HAP-1 (cell line): ENCODE measurements around the gene FNDC3B.

Experiments
- DNase-seq, 2 experiments: peaks; one replicate each; pipeline ENCODE4 v3.0.0-alpha.2; 2016 to 2020; ENCODE audit warnings: low spot score in 2 of 2
- H3K27me3 ChIP-seq: fragments of 250-450 bp; sonication (Bioruptor Pico); 2 replicates; pipeline ENCODE4 v1.5.1; 2020; ENCODE audit warnings: low read depth, mild to moderate bottlenecking, moderate library complexity
- H3K36me3 ChIP-seq: fragments of 250-450 bp; sonication (Bioruptor Pico); replicated peaks from 2 replicates; pipeline ENCODE4 v1.5.1; 2020; ENCODE audit warnings: mild to moderate bottlenecking
- H3K4me1 ChIP-seq: fragments of 250-450 bp; sonication (Bioruptor Pico); 2 replicates; pipeline ENCODE4 v1.5.1; 2020; ENCODE audit warnings: mild to moderate bottlenecking
- H3K4me3 ChIP-seq: fragments of 250-450 bp; sonication (Bioruptor Pico); 2 replicates; pipeline ENCODE4 v1.5.1; 2020; ENCODE audit warnings: mild to moderate bottlenecking, moderate library complexity
- H3K9me3 ChIP-seq: fragments of 250-450 bp; sonication (Bioruptor Pico); 2 replicates; pipeline ENCODE4 v1.5.1; 2020; ENCODE audit warnings: mild to moderate bottlenecking, moderate library complexity
- in situ Hi-C: fragments of 300-500 bp; cut with MboI; formaldehyde crosslinking; loops from 3 replicates; pipeline ENCODE4 v1.14.3; 2020; ENCODE audit warnings: low sequenced_read_pairs, inconsistent platforms, mixed read lengths

The FNDC3B gene

DNA sequence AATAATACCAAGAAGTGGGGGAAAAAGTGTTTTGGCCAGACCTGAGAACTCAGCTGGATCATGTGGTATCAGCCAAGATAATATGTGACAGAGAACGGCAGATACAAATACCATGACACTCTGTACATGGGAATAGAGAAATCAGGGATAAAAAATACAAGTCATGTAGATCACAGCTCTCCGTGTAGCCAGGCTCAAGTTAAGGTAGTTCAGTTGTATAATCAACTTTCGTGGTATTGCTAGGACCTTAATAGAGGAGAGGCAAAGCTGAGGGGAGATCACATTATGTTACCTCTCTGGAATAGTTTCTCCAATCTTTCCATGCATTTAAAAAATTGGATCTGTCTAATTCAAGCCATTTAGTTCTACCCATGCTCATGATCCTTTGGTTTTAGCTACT is 229.0 kb downstream of the FNDC3B start:
- Histone ChIP-seq H3K4me3 (no peak overlapping the region), H3K4me1 (peaks cover 3% of the 10 kb centered on the region; the same call in 1 of the 2 replicates), H3K36me3 (no peaks in the 10 kb centered on the region), H3K27me3 (no peaks in the 10 kb centered on the region), H3K9me3 (no peaks in the 10 kb centered on the region)
- DNase-seq, result no peak
- in situ Hi-C loops, result no loop called here

DNA sequence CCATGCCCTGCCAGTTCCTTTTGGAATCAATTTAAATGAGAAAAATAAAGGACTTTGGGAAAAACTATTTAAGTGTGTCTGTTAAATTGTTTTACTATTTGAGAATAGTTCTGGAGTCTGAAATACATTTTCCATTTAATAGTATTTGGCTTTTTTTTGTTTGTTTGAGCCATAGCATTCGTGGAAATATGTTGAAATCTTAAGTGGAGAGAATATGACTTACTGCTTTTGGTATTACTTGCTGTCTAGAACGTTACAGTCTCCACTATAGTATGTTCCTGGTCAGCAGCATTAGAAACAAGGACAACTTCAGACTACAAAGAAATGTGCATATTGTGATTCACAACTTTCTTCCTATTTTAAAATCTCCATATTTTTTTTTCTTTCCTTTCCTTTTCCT is 229.5 kb downstream of the FNDC3B start:
- Histone ChIP-seq H3K4me1 (peaks cover 3% of the 10 kb centered on the region; the same call in 1 of the 2 replicates), H3K9me3 (no peaks in the 10 kb centered on the region), H3K4me3 (no peak overlapping the region), H3K36me3 (no peaks in the 10 kb centered on the region), H3K27me3 (no peaks in the 10 kb centered on the region)
- no peak for DNase-seq
- in situ Hi-C loops, result no loop called here

DNA sequence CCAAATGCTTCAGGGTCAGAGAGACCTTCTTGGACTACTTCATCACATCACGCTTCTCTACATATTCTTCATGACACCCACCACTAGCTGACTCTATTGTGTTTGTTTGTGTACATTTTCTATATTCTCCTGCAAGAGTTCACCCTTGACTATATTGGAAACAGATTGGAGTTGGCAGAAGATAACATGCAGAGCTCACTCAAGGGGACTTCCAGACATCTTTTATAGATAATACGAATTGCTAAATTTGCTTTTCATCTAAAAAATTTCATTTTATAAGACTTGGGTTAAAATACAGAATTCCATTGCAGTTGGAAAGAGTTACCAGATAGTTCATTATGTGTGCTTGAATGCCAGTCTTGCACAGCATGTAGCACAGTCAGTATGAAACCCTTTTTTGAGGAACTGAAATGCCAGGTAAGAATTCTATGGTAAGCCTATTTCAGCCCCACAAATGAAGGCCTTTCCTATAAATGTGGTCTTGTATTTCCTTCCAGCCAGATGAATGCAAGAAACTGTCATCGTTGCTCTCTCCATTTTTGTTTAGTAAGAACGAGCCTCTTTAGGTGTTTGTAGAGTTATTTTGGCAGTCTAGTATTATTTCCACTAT is 231.3 kb downstream of the FNDC3B start:
- Histone ChIP-seq H3K36me3 (no peaks in the 10 kb centered on the region), H3K27me3 (no peaks in the 10 kb centered on the region), H3K4me3 (no peak overlapping the region), H3K9me3 (no peaks in the 10 kb centered on the region), H3K4me1 (peaks cover under 1% of the 10 kb centered on the region; the same call in 1 of the 2 replicates)
- in situ Hi-C loops, result no loop called here
- no peak for DNase-seq

DNA sequence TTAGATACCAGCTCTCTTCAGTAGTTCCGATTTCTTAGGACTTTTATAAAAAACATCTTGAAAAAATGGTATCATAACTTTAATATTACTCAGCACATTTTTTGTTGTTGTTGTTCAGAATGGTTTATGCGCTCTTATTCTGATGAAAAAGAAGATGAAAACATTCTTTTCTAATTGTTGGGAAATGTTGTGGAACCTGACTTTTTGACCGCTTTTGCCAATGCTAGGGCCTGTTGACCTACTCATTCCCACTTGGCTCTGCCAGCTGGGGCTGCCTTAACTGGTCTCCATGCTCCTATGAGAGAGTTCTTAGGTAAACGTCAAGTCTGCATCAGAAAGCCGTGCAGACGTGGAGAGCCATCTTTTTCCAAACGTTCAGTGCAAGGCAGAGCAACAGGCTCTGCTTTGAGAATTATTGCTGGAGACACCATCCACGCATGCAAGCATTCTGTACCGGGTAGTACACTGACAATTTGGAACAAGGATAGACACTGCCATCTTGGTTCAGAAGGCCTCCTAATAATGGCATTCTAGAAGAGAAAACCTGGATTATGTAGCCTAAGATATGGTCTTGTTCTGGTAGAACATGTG is 232.1 kb downstream of the FNDC3B start:
- no peak overlapping the region for H3K4me3 ChIP-seq
- no peaks in the 10 kb centered on the region for H3K27me3 ChIP-seq
- no peaks in the 10 kb centered on the region for H3K4me1 ChIP-seq
- H3K9me3 ChIP-seq, result no peaks in the 10 kb centered on the region
- DNase-seq, result no peak
- no peaks in the 10 kb centered on the region for H3K36me3 ChIP-seq
- in situ Hi-C loops, result no loop called here

DNA sequence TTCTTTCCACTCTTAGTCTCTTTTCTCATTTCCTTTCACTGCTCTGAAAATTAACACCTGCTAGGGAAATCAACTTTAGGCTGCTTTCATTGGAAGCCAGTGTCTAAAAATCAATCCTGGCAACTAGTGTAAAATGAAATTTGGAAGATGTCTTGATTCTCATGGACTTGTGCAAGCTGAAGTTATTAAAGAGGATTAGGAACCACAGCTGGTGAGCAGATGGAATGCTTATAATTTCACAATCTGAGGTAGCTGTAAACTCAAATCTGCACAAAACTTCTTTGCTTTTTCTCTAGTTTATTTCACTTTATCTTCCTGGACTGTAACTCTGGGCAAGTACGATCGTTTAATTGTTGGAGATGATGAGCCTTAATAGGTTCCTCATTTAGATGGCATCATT is 233.3 kb downstream of the FNDC3B start:
- no peak for DNase-seq
- H3K4me1 ChIP-seq, result no peaks in the 10 kb centered on the region
- H3K9me3 ChIP-seq, result no peaks in the 10 kb centered on the region
- in situ Hi-C loops, result no loop called here
- H3K36me3 ChIP-seq, result no peaks in the 10 kb centered on the region
- no peak overlapping the region for H3K4me3 ChIP-seq
- no peaks in the 10 kb centered on the region for H3K27me3 ChIP-seq

DNA sequence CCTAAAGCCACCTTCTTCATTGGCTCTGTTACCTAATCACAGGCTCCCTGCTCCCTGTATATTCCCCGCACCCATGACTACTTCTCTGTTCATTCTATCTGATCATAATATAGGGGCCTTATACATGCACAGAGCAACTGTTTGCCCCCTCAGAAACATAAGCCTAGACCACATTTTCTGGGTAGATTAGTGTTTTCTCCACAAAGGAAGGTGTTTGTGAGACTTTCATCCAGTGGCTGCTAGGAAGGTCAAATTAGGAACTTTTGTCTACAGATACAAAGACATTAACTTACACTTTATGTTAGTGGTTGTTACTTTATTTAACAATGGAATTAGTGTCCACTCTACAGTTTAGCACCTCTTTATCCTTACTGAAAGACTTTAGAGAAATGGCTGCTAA is 234.0 kb downstream of the FNDC3B start:
- no peaks in the 10 kb centered on the region for H3K4me1 ChIP-seq
- no peaks in the 10 kb centered on the region for H3K27me3 ChIP-seq
- in situ Hi-C loops, result no loop called here
- no peak for DNase-seq
- no peaks in the 10 kb centered on the region for H3K9me3 ChIP-seq
- no peak overlapping the region for H3K4me3 ChIP-seq
- no peaks in the 10 kb centered on the region for H3K36me3 ChIP-seq

DNA sequence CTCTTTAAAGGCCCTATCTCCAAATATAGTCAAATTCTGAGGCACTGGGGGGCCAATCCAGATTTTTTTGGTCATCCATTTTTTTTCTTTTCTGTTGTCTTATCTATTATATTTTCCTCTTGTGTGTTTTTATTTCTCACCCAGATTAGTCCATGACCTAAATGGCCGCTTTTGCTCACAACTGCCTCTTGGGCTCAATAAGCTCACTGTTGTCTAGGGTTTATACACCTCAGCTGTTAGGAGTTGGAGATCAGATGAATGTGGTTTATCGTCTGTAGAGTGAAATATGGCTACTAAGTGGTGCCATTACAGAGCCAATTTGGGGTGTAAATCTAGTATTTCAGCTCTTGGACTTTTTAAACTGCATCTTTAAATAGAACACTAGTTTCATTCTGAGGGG is 235.5 kb downstream of the FNDC3B start:
- Histone ChIP-seq H3K9me3 (no peaks in the 10 kb centered on the region), H3K36me3 (no peaks in the 10 kb centered on the region), H3K4me3 (no peak overlapping the region), H3K4me1 (no peaks in the 10 kb centered on the region), H3K27me3 (no peaks in the 10 kb centered on the region)
- DNase-seq, result no peak
- in situ Hi-C loops, result no loop called here

DNA sequence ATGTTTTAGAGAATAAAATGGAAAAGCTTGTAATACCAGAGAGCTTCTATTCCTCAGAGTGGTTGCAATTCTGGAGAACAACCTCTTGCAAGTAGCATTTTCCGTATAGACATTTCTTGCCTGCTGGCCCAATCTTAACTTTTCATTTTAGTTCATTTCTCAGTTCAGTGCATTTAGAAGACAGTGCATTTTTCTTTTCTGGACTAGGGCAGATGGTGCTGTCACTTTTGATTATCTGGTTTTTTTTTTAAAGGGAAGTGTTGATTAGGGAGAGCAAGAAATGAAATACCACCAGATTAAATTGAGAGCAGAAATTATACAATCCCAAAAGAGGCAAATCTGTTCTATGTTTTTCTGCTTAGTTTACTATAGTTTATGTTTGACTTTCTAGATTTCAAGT is 236.2 kb downstream of the FNDC3B start:
- Histone ChIP-seq H3K27me3 (no peaks in the 10 kb centered on the region), H3K4me1 (no peaks in the 10 kb centered on the region), H3K9me3 (no peaks in the 10 kb centered on the region), H3K36me3 (no peaks in the 10 kb centered on the region; the same call in 1 of the 2 replicates), H3K4me3 (no peak overlapping the region)
- in situ Hi-C loops, result no loop called here
- DNase-seq, result no peak

DNA sequence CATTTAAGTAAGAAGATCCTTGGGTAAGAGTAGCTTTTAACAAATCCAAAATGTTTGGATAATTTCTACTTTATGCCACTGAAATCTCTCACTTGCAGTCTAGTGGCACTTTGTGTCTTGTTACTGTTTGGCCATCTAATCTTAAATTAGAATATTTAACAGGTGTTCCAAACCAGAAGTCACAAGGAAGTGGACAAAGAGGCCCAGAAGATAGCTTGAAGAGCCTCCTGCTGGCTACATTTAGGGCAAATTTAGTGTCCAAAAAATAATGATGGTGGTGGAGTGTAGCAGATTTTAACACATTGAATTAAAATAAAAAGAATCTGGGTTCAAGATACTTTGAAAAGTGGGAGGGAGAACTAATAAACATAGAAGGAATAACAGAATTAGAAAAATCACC is 236.7 kb downstream of the FNDC3B start:
- Histone ChIP-seq H3K4me1 (no peaks in the 10 kb centered on the region), H3K36me3 (no peaks in the 10 kb centered on the region; the same call in 1 of the 2 replicates), H3K4me3 (no peak overlapping the region), H3K27me3 (no peaks in the 10 kb centered on the region), H3K9me3 (no peaks in the 10 kb centered on the region)
- in situ Hi-C loops, result no loop called here
- no peak for DNase-seq

DNA sequence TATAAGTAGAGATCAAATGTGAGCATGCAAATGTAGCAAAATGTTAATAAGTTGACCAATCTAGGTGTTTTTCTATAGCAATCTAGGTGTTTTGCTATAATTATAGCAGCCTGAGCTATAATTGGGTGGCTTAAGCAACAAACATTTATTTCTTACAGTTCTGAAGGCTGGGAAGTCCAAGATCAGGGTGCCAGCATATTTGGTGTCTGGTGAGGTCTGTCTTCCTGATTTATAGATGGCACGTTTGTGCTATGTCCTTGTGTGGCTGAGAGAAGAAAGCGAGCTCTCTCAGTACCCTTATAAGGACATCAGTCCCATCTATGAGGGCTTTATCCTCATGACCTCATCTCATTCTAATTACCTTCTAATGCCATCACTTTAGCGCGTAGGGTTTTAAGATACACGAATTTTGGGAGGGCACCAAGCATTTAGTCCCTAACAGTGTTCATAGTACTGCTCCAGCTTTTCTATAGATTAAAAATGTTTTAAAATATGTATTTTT is 237.8 kb downstream of the FNDC3B start:
- Histone ChIP-seq H3K9me3 (no peaks in the 10 kb centered on the region), H3K4me3 (no peak overlapping the region), H3K36me3 (no peaks in the 10 kb centered on the region; the same call in 1 of the 2 replicates), H3K4me1 (no peaks in the 10 kb centered on the region), H3K27me3 (no peaks in the 10 kb centered on the region)
- in situ Hi-C loops, result no loop called here
- DNase-seq, result no peak

DNA sequence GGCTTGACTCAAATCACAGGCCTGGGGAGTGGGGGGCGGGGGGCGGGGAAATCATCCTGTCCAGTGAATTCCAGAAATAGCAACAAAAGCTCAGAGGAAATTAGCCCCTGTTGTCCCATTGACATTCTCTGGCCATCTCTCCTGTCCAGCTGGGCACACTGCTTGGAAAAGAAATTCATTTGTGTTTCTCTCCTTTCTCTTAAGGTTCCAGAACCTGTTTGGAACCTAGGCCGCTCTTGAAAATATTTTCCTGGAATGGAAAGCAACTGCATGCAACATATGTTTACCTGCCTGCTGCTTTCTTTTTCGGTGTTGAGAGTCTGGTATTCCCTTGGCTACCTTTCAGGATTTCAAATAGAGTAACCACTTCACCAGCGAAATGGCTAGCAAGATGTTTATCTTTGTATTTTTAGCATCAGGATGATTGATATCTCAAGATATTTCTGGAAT is 239.8 kb downstream of the FNDC3B start:
- H3K9me3 ChIP-seq, result no peaks in the 10 kb centered on the region
- H3K4me1 ChIP-seq, result no peaks in the 10 kb centered on the region
- H3K4me3 ChIP-seq, result no peak overlapping the region
- in situ Hi-C loops, result no loop called here
- H3K27me3 ChIP-seq, result no peaks in the 10 kb centered on the region
- DNase-seq, result no peak
- H3K36me3 ChIP-seq, result no peaks in the 10 kb centered on the region; the same call in 1 of the 2 replicates

DNA sequence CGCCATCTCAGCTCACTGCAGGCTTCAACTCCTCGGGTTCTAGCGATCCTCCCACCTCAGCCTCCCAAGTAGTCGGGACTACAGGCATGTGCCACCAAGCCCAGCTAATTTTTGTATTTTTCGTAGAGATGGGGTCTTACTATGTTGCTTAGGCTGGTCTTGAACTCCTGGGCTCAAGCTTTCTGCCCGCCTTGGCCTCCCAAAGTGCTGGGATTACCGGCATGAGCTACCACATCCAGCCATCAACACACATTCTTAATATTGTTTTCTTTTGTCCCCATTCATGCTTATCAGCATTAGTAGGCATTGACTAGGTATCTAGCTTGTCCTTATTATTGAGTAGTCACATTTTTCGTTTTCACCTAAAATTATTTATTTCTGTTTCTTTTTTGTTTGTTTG is 240.6 kb downstream of the FNDC3B start:
- no peak for DNase-seq
- in situ Hi-C loops, result no loop called here
- Histone ChIP-seq H3K9me3 (no peaks in the 10 kb centered on the region), H3K4me1 (no peaks in the 10 kb centered on the region), H3K36me3 (no peaks in the 10 kb centered on the region; the same call in 1 of the 2 replicates), H3K27me3 (no peaks in the 10 kb centered on the region), H3K4me3 (no peak overlapping the region)

DNA sequence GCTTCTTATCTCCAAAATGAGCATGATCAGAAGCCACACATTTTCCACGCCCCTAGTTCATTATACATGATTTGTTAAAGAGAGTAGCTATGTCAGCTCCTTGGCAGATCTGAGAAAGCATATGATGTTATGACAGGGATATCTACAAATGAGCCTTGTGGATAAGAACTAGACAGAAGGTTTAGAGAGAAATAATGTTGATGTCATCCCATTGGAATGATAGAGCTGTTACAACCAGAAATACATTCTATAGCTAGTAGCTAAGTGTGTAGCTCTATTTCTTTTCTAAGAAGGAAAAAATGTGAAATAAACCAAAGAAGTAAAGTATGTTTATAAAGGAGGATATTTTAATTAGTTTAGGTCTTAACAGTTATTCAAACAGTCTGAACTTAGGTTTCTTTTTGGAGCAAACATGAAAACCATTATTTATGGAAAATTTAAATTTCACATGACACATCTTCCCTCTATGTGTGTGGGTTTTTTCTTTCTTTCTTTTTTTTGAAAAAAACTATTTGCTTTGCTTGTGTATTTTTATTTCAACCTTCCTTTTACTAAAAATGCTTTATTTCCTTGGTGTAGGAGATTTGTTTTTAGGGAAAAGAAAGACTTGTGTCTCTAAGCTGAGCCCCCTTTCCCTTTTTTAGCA is 241.2 kb downstream of the FNDC3B start:
- Histone ChIP-seq H3K36me3 (no peaks in the 10 kb centered on the region; the same call in 1 of the 2 replicates), H3K4me1 (no peaks in the 10 kb centered on the region), H3K4me3 (no peak overlapping the region), H3K9me3 (no peaks in the 10 kb centered on the region), H3K27me3 (no peaks in the 10 kb centered on the region)
- DNase-seq, result no peak
- in situ Hi-C loops, result no loop called here

DNA sequence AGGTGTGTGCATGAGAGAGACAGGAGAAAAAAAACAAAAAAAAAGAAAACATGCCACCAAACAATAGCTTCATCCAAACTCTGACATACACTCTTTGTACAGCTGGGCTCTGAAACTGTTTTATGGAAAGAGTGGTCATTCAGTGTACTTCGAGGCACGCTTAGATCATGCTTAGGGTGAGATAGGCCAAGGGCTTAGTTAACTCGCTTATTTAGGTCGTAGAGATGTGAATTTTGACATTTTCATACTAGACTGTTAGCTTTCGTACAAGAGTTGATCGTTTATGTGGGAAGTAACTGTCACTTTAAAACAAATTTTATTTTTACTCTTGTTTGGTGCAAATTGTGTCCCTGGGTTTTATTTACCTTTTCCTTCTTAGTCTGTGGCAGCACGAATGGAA is 242.5 kb downstream of the FNDC3B start:
- Histone ChIP-seq H3K36me3 (no peaks in the 10 kb centered on the region; the same call in 1 of the 2 replicates), H3K9me3 (no peaks in the 10 kb centered on the region), H3K27me3 (no peaks in the 10 kb centered on the region), H3K4me1 (no peaks in the 10 kb centered on the region), H3K4me3 (no peak overlapping the region)
- no peak for DNase-seq
- in situ Hi-C loops, result no loop called here
